NCI-H748 (cell line): ENCODE measurements around the gene MEAK7.

ENCODE experiments used
- DNase-seq: peaks from one replicate; lab custom pipeline; 2025; ENCODE audit not compliant: unreplicated experiment; lab: John Stamatoyannopoulos, UW

The MEAK7 gene

GRCh38 chr16:84467709-84468108 lies 36.8 kb downstream of the MEAK7 start:
- DNase-seq = no peak

GRCh38 chr16:84467256-84467655 lies 37.2 kb downstream of the MEAK7 start:
- no peak for DNase-seq

- no peak for DNase-seq
These were observed 37.8 kb downstream of the MEAK7 start for GRCh38 chr16:84466692-84467091.

GRCh38 chr16:84465154-84465553 lies 39.3 kb downstream of the MEAK7 start:
- no peak for DNase-seq

GRCh38 chr16:84464116-84464515 lies 40.3 kb downstream of the MEAK7 start:
- no peak for DNase-seq

GRCh38 chr16:84463221-84463620 lies 41.2 kb downstream of the MEAK7 start:
- no peak for DNase-seq

GRCh38 chr16:84462296-84463210 lies 41.9 kb downstream of the MEAK7 start:
- DNase-seq = no peak

GRCh38 chr16:84461413-84462295 lies 42.8 kb downstream of the MEAK7 start:
- no peak for DNase-seq

GRCh38 chr16:84461029-84461412 lies 43.4 kb downstream of the MEAK7 start:
- no peak for DNase-seq

GRCh38 chr16:84460406-84461028 lies 43.9 kb downstream of the MEAK7 start:
- DNase-seq = no peak

- no peak for DNase-seq
These were observed 44.5 kb downstream of the MEAK7 start for GRCh38 chr16:84459941-84460405.

- no peak for DNase-seq
These were observed 44.9 kb downstream of the MEAK7 start for GRCh38 chr16:84459533-84459894.

- DNase-seq = no peak
These were observed 45.6 kb downstream of the MEAK7 start for GRCh38 chr16:84458606-84459532.

GRCh38 chr16:84455031-84455430 lies 49.4 kb downstream of the MEAK7 start:
- DNase-seq = no peak
